Lung (tissue), 12 donors: ENCODE measurements around the gene PNPLA8. TPM values are rescaled to one million over a fixed set of nuclear protein-coding genes. Genes with fewer than 3 reads are reported as not detected.
"Not testable (repeated sequence)": the region's sequence is repeated elsewhere in the genome, so short reads cannot be mapped to it uniquely, and the experiment has no call there.

ENCODE experiments used
- ATAC-seq: fragments of 200-7000 bp; cut with Tn5 transposase; one replicate; pipeline ENCODE4 v1.9.1; 2020; ENCODE audit warnings: moderate number of reproducible peaks; ENCODE audit not compliant: insufficient read depth, low FRiP score
- DNase-seq, 3 donors: peaks; one replicate each; pipeline ENCODE4 v3.0.0-alpha.2; 2013 to 2017
- H3K27ac ChIP-seq, 2 donors: one replicate each; pipeline ENCODE4 v1.5.1; 2013; ENCODE audit warnings: mild to moderate bottlenecking in 2 of 2, moderate library complexity in 2 of 2, control low read depth in 1 of 2, inconsistent platforms in 1 of 2, low read depth in 1 of 2, low read length in 1 of 2
- H3K27me3 ChIP-seq, 3 donors: one replicate each; pipeline ENCODE4 v1.5.1; 2013; ENCODE audit warnings: low read length in 2 of 3; ENCODE audit not compliant: control insufficient read depth in 3 of 3, insufficient read depth in 3 of 3
- H3K36me3 ChIP-seq, 4 donors: one replicate each; pipeline ENCODE4 v1.5.1; 2013; ENCODE audit warnings: low read length in 4 of 4, mild to moderate bottlenecking in 1 of 4, moderate library complexity in 1 of 4; ENCODE audit not compliant: control insufficient read depth in 4 of 4, insufficient read depth in 4 of 4
- H3K4me1 ChIP-seq, 5 donors: one replicate each; pipeline ENCODE4 v1.5.1; 2013; ENCODE audit warnings: low read length in 5 of 5, mild to moderate bottlenecking in 2 of 5, moderate library complexity in 1 of 5; ENCODE audit not compliant: control insufficient read depth in 5 of 5, insufficient read depth in 5 of 5
- H3K4me3 ChIP-seq: one replicate; pipeline ENCODE4 v1.5.1; 2013; ENCODE audit warnings: mild to moderate bottlenecking, control low read depth, moderate library complexity
- H3K9ac ChIP-seq, 2 donors: one replicate each; pipeline ENCODE4 v1.5.1; 2013; ENCODE audit warnings: low read length in 2 of 2, control low read depth in 1 of 2; ENCODE audit not compliant: insufficient read depth in 1 of 2
- H3K9me3 ChIP-seq, 4 donors: one replicate each; pipeline ENCODE4 v1.5.1; 2013; ENCODE audit warnings: low read length in 3 of 4, mild to moderate bottlenecking in 1 of 4, moderate library complexity in 1 of 4; ENCODE audit not compliant: control insufficient read depth in 4 of 4, insufficient read depth in 3 of 4
- WGBS, 2 donors: extraction: QIAGEN DNeasy Blood & Tissue Kit; methylation state at CpG; one replicate each; pipeline ENCODE4 v1.1.7; 2013; 5-methylcytosine and 5-hydroxymethylcytosine counted together
- polyA plus RNA-seq, 2 donors: library from polyadenylated mRNA; stranded (reverse); fragments of 200-250 nt; gene quantifications; one replicate each; pipeline ENCODE4 v1.2.1, GENCODE V29; 2013
- total RNA-seq, 2 donors: library from RNA; depleted of rRNA in 1 of 2; stranded (reverse); fragments of >200 nt in 1 of 2; gene quantifications; one replicate each; pipeline ENCODE4 v1.2.1, GENCODE V29; 2014 to 2021
- TF ChIP-seq, protein P1 (sequence below): IDR thresholded peaks from 2 replicates; pipeline ENCODE4 v1.5.1; 2012; ENCODE audit warnings: mild to moderate bottlenecking; ENCODE audit errors: control extremely low read depth, extremely low read depth
- donor health status: control.
- donor health status: control.
- donor health status: Bipolar disorder and iron deficiency.
- donor health status: healthy.
- donor health status: DM: yes; HTN: yes; CAD: no.

The PNPLA8 gene
- total and polyA plus RNA-seq, 4 donors, result 14.2 to 49.7 (median 25.4) TPM

DNA sequence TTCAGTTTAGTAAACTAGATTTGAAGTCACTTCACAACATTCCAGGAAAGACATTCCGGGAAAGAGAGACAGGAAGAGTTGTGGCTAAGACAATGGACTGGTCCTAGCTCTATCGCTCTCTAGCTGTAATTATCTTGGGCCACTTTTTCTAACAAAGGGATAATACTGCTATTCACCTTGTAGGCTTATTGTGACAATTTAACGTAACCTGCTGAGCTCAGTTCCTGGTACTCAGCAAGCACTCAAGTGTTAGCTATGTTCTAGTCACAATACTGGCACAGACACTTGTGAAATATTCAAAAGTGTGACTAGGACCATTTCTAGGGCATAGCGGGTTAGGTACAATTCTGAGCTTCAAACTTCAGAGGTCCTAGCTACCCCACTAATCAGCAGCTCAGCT is 57.7 kb downstream of the PNPLA8 start:
- Histone ChIP-seq H3K27me3 (no peaks in the 10 kb centered on the region), H3K4me3 (no peak overlapping the region), H3K9me3 (no peaks in the 10 kb centered on the region), H3K9ac (no peak overlapping the region), H3K27ac (no peak overlapping the region), H3K36me3 (peaks cover 0 to 6% (median 1%) of the 10 kb centered on the region in 4 donors), H3K4me1 (peaks cover 0 to 7% (median 0%) of the 10 kb centered on the region in 5 donors)
- 55 to 64% methylated on average over 4 of the region's 4 CpGs for WGBS, 2 donors
- DNase-seq (peak in 1 of 3 donors; percentile 15), ATAC-seq (peak; percentile 41)
- TF ChIP-seq, protein P1, sequence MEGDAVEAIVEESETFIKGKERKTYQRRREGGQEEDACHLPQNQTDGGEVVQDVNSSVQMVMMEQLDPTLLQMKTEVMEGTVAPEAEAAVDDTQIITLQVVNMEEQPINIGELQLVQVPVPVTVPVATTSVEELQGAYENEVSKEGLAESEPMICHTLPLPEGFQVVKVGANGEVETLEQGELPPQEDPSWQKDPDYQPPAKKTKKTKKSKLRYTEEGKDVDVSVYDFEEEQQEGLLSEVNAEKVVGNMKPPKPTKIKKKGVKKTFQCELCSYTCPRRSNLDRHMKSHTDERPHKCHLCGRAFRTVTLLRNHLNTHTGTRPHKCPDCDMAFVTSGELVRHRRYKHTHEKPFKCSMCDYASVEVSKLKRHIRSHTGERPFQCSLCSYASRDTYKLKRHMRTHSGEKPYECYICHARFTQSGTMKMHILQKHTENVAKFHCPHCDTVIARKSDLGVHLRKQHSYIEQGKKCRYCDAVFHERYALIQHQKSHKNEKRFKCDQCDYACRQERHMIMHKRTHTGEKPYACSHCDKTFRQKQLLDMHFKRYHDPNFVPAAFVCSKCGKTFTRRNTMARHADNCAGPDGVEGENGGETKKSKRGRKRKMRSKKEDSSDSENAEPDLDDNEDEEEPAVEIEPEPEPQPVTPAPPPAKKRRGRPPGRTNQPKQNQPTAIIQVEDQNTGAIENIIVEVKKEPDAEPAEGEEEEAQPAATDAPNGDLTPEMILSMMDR, result no peak

DNA sequence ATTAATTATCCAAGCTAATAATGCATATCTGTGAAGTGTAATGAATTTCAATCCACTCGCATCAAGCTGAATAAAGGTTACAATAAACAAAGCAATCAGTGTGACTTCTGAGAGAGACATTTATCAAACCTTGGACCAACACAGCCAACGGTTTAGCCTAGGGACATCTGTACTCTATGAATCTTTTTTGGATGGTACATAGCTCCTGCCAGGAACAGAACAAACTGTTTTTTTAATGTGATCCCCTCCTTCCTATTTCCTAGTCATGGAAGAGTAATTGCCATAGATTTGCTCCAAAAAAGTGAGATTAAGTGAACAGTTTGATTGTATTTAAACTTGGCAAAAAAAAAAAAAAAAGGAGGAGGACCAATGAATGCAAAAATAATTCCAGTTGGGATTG is 58.5 kb downstream of the PNPLA8 start:
- no peak for DNase-seq
- H3K9me3 ChIP-seq, result no peaks in the 10 kb centered on the region
- no peak for ATAC-seq
- H3K4me3 ChIP-seq, result no peak overlapping the region
- H3K27ac ChIP-seq, result no peak overlapping the region
- WGBS, 2 donors, result 61 to 75% methylated on average over 2 of the region's 2 CpGs
- TF ChIP-seq, protein P1, result no peak
- H3K36me3 ChIP-seq, result peaks cover 0 to 6% (median 1%) of the 10 kb centered on the region in 4 donors
- peaks cover 0 to 7% (median 0%) of the 10 kb centered on the region in 5 donors for H3K4me1 ChIP-seq
- H3K9ac ChIP-seq, result no peak overlapping the region
- no peaks in the 10 kb centered on the region for H3K27me3 ChIP-seq

DNA sequence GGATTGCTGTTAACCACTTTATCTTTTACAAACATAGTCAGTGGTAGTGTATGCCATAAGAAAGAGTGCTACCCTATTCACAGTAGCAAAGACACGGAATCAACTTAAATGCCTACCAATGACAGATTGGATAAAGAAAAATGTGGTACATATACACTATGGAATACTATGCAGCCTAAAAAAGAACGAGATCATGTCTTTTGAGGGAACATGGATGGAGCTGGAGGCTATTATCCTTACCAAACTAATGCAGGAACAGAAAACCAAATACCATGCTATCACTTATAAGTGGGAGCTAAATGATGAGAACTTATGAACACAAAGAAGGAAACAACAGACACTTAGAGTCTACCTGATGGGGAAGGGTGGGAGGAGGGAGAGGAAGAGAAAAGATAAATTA is 59.6 kb downstream of the PNPLA8 start:
- not testable (repeated sequence) for H3K27ac ChIP-seq, H3K27me3 ChIP-seq, H3K36me3 ChIP-seq, ATAC-seq, H3K4me3 ChIP-seq, H3K4me1 ChIP-seq, H3K9me3 ChIP-seq, H3K9ac ChIP-seq, DNase-seq
- 72 to 89% methylated on average over 2 of the region's 2 CpGs for WGBS, 2 donors

DNA sequence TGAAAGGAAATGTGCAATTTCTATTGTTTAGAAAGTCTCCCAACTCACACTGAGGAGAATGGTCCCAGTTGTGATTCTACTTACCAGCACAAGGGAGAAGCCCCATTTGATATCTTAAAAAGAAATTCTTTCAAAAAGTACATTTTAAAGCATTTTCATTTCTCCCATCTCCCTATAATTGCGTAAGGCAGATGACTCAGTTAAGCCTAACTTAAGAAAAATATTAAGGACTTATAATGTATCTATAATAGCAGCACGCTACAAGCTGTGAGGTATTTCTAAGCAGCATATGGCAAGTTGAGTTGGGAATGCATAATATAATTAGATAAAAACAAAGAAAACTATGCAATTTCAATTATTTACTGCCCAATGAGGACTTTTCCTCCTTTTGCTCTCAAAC is 61.2 kb downstream of the PNPLA8 start:
- Histone ChIP-seq H3K4me1 (peaks cover 0 to 5% (median 0%) of the 10 kb centered on the region in 5 donors), H3K4me3 (no peak overlapping the region), H3K36me3 (no peaks in the 10 kb centered on the region), H3K27me3 (peaks cover 0 to 4% (median 0%) of the 10 kb centered on the region in 3 donors), H3K9me3 (peaks cover 0 to 2% (median 0%) of the 10 kb centered on the region in 4 donors), H3K9ac (no peak overlapping the region), H3K27ac (no peak overlapping the region)
- DNase-seq, result no peak
- WGBS, 2 donors, result 93 to 94% methylated on average over 2 of the region's 2 CpGs
- TF ChIP-seq, protein P1, result no peak
- ATAC-seq, result no peak
